Skeletal muscle cell (primary cell): ENCODE data around the gene NR0B1.

Source experiments
- DNase-seq: peaks from one replicate; pipeline ENCODE4 v3.0.0-alpha.2; 2010; ENCODE audit warnings: low read depth
- H3K4me3 ChIP-seq: 2 replicates; pipeline ENCODE4 v1.5.1; 2011; ENCODE audit warnings: low read depth, mild to moderate bottlenecking, control low read depth, low read length, moderate library complexity

Gene NR0B1

GRCh38 chrX:30278365-30278764, 30.8 kb downstream of the NR0B1 start:
- no peak for DNase-seq
- no peak overlapping the region for H3K4me3 ChIP-seq

GRCh38 chrX:30275498-30275897, 33.7 kb downstream of the NR0B1 start:
- no peak overlapping the region for H3K4me3 ChIP-seq
- no peak for DNase-seq

- no peak overlapping the region for H3K4me3 ChIP-seq
- no peak for DNase-seq
Observed at GRCh38 chrX:30270639-30271038, 38.6 kb downstream of the NR0B1 start.

- DNase-seq = no peak
- no peak overlapping the region for H3K4me3 ChIP-seq
Observed at GRCh38 chrX:30262763-30263162, 46.4 kb downstream of the NR0B1 start.

- H3K4me3 ChIP-seq = no peak overlapping the region
- no peak for DNase-seq
Observed at GRCh38 chrX:30261012-30261411, 48.2 kb downstream of the NR0B1 start.

GRCh38 chrX:30259927-30260326, 49.3 kb downstream of the NR0B1 start:
- DNase-seq = no peak
- no peak overlapping the region for H3K4me3 ChIP-seq
